Umbilical cord (tissue), 2 donors: Measurements from ENCODE around the gene CSTPP1. TPM values are rescaled to one million over a fixed set of nuclear protein-coding genes. Genes with fewer than 3 reads are reported as not detected.
"Not testable (repeated sequence)": the region's sequence is repeated elsewhere in the genome, so short reads cannot be mapped to it uniquely, and the experiment has no call there.

ENCODE experiments used
- DNase-seq: peaks from one replicate; pipeline ENCODE4 v3.0.0-alpha.2; 2015; ENCODE audit warnings: low spot score
- total RNA-seq: library from RNA; depleted of rRNA; stranded (reverse); fragments of >200 nt; gene quantifications from one replicate; pipeline ENCODE4 v1.2.3, GENCODE V29; 2014; ENCODE audit warnings: low replicate concordance; ENCODE audit not compliant: insufficient read depth

CSTPP1 gene
- total RNA-seq, 1 donor from 2014 or later: 51.8 TPM

GRCh38 chr11:46912526-46913150 is 23.9 kb upstream of the CSTPP1 start:
- peak; percentile 22 for DNase-seq

GRCh38 chr11:46913484-46913883 is 23.1 kb upstream of the CSTPP1 start:
- DNase-seq: no peak

GRCh38 chr11:46914363-46914762 is 22.2 kb upstream of the CSTPP1 start:
- DNase-seq: peak; percentile 73

- DNase-seq: no peak
Measured at GRCh38 chr11:46914910-46915309, 21.7 kb upstream of the CSTPP1 start.

GRCh38 chr11:46916286-46917108 is 20.1 kb upstream of the CSTPP1 start:
- peak; percentile 88 for DNase-seq

DNA sequence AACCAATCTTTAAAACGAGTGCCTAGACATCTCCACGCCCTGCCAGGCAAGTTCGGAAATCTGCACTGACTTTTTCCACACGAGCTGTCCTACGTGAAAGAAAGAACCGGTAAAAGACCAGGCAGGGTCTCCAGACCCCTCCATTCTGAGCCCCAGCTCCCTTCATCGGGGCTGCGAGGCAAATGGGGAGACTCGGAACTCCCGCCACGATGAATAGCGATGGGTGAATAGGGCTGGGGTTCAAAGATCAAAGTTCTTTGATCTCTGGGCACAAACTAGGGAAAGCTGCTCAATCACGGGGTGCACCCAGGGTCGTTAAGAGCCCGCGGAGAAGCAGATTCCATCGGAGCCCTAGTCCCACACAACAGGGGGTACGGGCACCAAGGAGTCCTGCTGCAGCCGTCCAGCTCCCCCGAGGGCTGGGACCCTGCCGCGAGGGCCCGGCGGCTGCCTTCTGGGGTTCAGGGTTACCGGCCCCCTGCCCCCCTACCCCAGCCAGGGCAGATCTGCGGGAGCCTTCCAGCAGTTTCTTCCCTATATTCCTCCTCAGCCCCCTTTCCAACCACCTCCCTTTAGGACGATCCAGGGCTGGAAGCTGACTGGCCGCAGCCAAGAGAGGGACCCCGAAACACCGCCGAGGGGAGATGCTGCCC is 19.3 kb upstream of the CSTPP1 start:
- DNase-seq: no peak

- DNase-seq: peak; percentile 15
Measured at GRCh38 chr11:46917762-46918082, 18.8 kb upstream of the CSTPP1 start.

DNA sequence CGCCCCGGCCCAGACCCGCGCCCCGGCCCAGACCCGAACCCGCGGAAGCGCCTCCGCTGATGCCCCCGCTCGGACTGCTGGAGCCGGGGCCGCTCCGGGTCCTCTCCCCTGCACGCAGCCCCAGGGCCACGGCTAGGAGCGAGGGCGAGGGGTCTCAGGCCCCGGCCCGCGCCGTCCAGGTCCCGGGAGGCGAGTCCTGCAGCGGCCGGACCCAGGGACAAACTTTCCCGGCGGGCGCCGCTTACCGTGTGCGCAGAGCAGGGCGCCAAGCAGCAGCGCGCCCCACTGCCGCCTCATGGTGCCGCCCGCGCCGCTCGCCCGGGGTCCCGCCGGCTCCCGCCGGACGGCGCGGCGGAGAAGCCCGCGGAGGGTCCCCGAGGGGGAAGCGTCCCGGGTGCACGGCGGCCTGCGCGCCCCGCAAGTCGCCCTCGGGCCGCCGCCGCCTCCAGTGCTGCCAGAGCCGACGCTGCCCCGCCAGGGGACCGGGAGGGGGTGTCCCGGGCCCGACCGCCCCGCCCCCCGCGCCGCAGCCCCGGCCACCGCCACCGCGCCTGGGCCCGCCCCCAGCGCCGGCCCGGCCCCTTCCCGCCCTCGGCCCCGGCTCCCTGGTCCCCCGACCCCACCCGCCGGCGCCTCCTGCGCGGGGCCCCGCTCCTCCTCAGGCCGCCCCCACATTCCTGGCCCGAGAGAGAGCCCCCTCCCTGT is 18.3 kb upstream of the CSTPP1 start, which contains the start of gene LRP4:
TSS of gene LRP4 (minus strand) at position 468 of the 705 bp plus-strand sequence. CDS start at position 297, 171 bp downstream.
- DNase-seq: peak; percentile 70

DNA sequence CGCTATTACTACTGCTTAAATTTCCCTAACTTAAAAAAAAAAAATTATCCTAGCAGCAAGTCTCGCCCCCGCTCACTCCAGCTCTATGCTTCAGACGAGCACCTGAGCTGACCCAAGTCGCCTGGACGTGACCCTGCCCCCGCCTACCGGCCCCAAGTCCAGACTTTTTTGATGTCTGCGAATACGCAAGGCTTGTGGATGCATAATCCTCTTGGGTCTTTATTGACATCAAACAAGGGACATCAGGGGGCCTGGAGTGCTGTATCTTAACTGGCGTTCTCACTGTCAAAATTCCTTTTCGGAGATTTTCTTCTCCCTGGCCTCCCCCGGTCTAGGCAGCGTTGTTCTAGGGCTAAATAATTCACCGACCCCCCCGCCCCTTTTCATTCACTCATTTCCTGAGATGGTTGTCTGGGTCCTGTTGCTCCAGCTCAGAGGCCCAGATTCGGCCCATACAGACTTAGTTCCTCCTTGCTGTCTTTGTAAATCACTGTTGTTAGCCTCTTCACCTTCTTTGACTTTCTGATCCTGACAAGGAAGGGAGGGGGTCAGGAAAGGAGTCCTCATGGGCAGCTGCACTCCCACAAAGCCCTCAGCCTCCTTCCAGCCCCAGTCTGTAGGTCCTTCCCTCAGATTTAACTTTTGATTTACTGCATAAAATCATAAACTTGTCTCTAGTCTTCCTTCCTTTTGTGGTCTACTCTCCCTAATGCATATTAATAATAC is 17.6 kb upstream of the CSTPP1 start:
- no peak for DNase-seq

GRCh38 chr11:46920755-46921154 is 15.8 kb upstream of the CSTPP1 start:
- peak; percentile 88 for DNase-seq

GRCh38 chr11:46927928-46928327 is 8.6 kb upstream of the CSTPP1 start:
- not testable (repeated sequence) for DNase-seq

- DNase-seq: not testable (repeated sequence)
Measured at GRCh38 chr11:46928701-46929100, 7.9 kb upstream of the CSTPP1 start.

DNA sequence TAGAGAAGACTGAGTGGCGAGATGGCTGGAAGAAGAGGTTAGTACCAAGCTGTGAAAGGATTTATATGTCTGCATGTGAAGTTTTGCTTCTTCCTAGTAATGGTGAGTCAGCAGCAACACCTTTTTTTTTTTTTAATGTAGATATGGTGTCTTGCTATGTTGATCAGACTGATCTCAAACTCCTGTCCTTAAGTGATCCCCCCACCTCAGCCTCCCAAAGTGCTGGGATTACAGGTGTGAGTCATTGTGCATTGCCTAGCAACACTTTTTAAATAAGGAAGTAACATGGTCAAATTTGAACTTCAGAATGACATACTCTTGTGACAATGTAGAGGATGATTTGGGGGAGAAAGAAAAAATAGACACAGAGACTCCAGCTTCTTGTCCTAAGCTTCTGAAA is 6.5 kb upstream of the CSTPP1 start:
- peak; percentile 52 for DNase-seq

DNA sequence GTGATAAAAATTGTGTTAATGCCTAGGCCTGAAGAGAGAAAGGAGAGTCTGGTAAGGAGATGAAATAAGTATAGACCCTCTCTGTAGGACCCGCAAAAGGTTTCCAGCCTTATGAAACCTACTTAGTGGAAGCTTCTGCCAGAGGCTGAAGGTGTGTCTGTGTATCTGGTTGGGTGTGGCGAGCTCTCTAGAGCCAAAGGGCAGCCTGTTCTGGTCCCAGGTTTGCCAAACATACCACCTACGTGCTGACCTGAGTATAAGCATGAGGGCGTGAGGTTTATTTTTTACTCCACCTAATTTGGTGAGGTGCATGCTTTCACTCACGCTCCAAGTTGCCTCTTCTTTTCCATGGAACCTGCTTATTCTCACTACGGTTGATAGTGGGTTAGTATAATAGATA is 5.6 kb downstream of the CSTPP1 start:
- DNase-seq: no peak

GRCh38 chr11:46944356-46945075 is 8.0 kb downstream of the CSTPP1 start:
- peak; percentile 79 for DNase-seq

DNA sequence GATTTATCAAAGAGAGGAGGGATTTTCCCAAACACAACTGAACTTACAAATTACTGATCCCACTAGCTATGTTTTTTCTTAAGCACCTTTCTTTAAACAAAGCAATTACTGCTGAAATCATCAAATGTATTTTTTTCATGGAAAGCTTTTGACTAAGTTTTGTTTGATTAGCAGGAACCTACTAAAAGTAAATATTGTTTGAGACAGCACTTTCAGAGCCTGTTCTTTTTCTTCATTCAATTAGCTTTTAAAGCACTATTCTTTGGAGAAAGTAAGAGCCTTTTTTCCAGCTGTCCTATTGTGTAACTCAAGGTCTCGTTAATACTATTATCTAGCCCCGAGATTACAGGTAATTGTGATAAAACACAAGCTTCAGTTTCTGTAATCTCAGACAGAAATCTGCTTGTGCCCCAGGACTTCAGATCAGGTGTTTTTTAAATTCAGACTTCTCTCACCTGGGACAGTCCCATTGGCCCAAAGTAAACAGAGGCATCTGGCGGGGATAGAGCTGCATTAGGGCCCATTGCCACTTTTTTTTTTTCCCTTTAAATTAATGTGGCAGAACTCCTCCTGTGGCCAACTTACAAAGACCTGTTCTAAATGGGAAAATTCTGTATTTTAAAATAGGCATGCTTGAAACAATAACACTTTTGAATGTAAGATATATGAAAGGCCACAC is 11.0 kb downstream of the CSTPP1 start:
- no peak for DNase-seq

- no peak for DNase-seq
Measured at GRCh38 chr11:46948378-46949131, 12.0 kb downstream of the CSTPP1 start.

- DNase-seq: no peak
Measured at GRCh38 chr11:46949297-46949696, 12.7 kb downstream of the CSTPP1 start.

- no peak for DNase-seq
Measured at GRCh38 chr11:46951864-46952263, 15.3 kb downstream of the CSTPP1 start.
